Tibial nerve (tissue), 4 donors: Measurements from ENCODE around the gene SUGCT. TPM values are rescaled to one million over a fixed set of nuclear protein-coding genes. Genes with fewer than 3 reads are reported as not detected.

Source experiments
- DNase-seq, 2 donors: peaks; one replicate each; pipeline ENCODE4 v3.0.0-alpha.2; 2019; ENCODE audit warnings: low spot score in 2 of 2
- H3K27ac ChIP-seq, 4 donors: fragments of 200-600 bp; sonication (generic) in 3 of 4; one replicate each; pipeline ENCODE4 v1.5.1; 2017 to 2019; ENCODE audit warnings: mild to moderate bottlenecking in 1 of 4
- H3K27me3 ChIP-seq, 2 donors: fragments of 200-600 bp; sonication (generic) in 1 of 2; one replicate each; pipeline versions ENCODE4 v1.5.1 to v1.6.0; 2017 to 2019
- H3K36me3 ChIP-seq, 3 donors: fragments of 200-600 bp; sonication (generic); one replicate each; pipeline ENCODE4 v1.5.1; 2018 to 2019
- H3K4me1 ChIP-seq, 4 donors: fragments of 200-600 bp; sonication (generic) in 3 of 4; one replicate each; pipeline ENCODE4 v1.5.1; 2017 to 2019
- H3K4me3 ChIP-seq, 4 donors: fragments of 200-600 bp; sonication (generic) in 3 of 4; one replicate each; pipeline ENCODE4 v1.5.1; 2017 to 2019; ENCODE audit warnings: mild to moderate bottlenecking in 1 of 4, moderate library complexity in 1 of 4
- H3K9me3 ChIP-seq, 4 donors: fragments of 200-600 bp; sonication (generic) in 3 of 4; one replicate each; pipeline ENCODE4 v1.5.1; 2017 to 2019
- CTCF ChIP-seq, 5 experiments: fragments of 200-600 bp in 3 of 5; fragments of 450-650 bp in 2 of 5; sonication (generic) in 3 of 5; IDR thresholded peaks; one replicate each; pipeline ENCODE4 v1.5.1; 2016 to 2019; ENCODE audit warnings: antibody characterized with exemption in 5 of 5, mild to moderate bottlenecking in 3 of 5, moderate library complexity in 2 of 5
- EP300 ChIP-seq, 2 donors: sonication (generic); formaldehyde crosslinking; IDR thresholded peaks; one replicate each; pipeline ENCODE4 v1.6.1; 2017; ENCODE audit warnings: antibody characterized with exemption in 2 of 2, mild to moderate bottlenecking in 1 of 2
- POLR2A ChIP-seq, 2 donors: fragments of 450-650 bp; IDR thresholded peaks; one replicate each; pipeline ENCODE4 v1.6.1; 2017; ENCODE audit warnings: antibody characterized with exemption in 2 of 2, mild to moderate bottlenecking in 2 of 2, moderate library complexity in 2 of 2
- WGBS, 2 donors: methylation state at CpG; one replicate each; pipeline ENCODE4 v1.1.5; 2018; 5-methylcytosine and 5-hydroxymethylcytosine counted together
- total RNA-seq, 4 donors: library from RNA; depleted of rRNA; stranded (reverse); fragments of >200 nt; gene quantifications; one replicate each; pipeline ENCODE4 v1.1.0, GENCODE V29; 2016

Gene SUGCT
- total RNA-seq, 4 donors from 2014 or later, result 2.7 to 20.8 (median 6.2) TPM

- whole genome bisulfite sequencing, 2 donors, result 78 to 81% methylated on average over 3 of the region's 3 CpGs
- TF ChIP-seq CTCF (IDR thresholded peaks at IDR 0.05) (no peak), EP300 (IDR thresholded peaks at IDR 0.05) (no peak), POLR2A (IDR thresholded peaks at IDR 0.05) (no peak)
Observed at GRCh38 chr7:40569326-40569725, 434.5 kb downstream of the SUGCT start.

GRCh38 chr7:40570223-40570622 is 435.4 kb downstream of the SUGCT start:
- WGBS, 2 donors, result 24 to 31% methylated on average over 1 of the region's 1 CpG
- H3K27ac ChIP-seq, result no peak overlapping the region
- H3K27me3 ChIP-seq, result no peaks in the 10 kb centered on the region
- H3K4me1 ChIP-seq, result no peaks in the 10 kb centered on the region
- H3K4me3 ChIP-seq, result no peak overlapping the region
- TF ChIP-seq POLR2A (IDR thresholded peaks at IDR 0.05), result no peak
- no peak for TF ChIP-seq EP300 (IDR thresholded peaks at IDR 0.05)
- TF ChIP-seq CTCF (IDR thresholded peaks at IDR 0.05), result no peak
- no peak for DNase-seq
- no peaks in the 10 kb centered on the region for H3K9me3 ChIP-seq
- H3K36me3 ChIP-seq, result no peaks in the 10 kb centered on the region

More at GRCh38 chr7:40569326-40569725, 434.5 kb downstream of the SUGCT start:
- Histone ChIP-seq H3K27me3 (no peaks in the 10 kb centered on the region), H3K4me3 (no peak overlapping the region), H3K27ac (no peak overlapping the region), H3K4me1 (no peaks in the 10 kb centered on the region), H3K36me3 (no peaks in the 10 kb centered on the region), H3K9me3 (no peaks in the 10 kb centered on the region)
- DNase-seq, result no peak

- no peaks in the 10 kb centered on the region for H3K36me3 ChIP-seq
- no peaks in the 10 kb centered on the region for H3K4me1 ChIP-seq
- no peak overlapping the region for H3K4me3 ChIP-seq
- no peaks in the 10 kb centered on the region for H3K27me3 ChIP-seq
- H3K9me3 ChIP-seq, result peaks cover 0 to 3% (median 0%) of the 10 kb centered on the region in 4 donors
- no peak for DNase-seq
- no peak for TF ChIP-seq EP300 (IDR thresholded peaks at IDR 0.05)
- no peak for TF ChIP-seq POLR2A (IDR thresholded peaks at IDR 0.05)
- no peak for TF ChIP-seq CTCF (IDR thresholded peaks at IDR 0.05)
- H3K27ac ChIP-seq, result no peak overlapping the region
- 65 to 66% methylated on average over 5 of the region's 5 CpGs for WGBS, 2 donors
Observed at GRCh38 chr7:40571796-40572195, 437.0 kb downstream of the SUGCT start.

GRCh38 chr7:40572810-40573465 is 438.1 kb downstream of the SUGCT start:
- Histone ChIP-seq H3K36me3 (no peaks in the 10 kb centered on the region), H3K27ac (no peak overlapping the region), H3K4me1 (no peaks in the 10 kb centered on the region), H3K4me3 (no peak overlapping the region), H3K27me3 (no peaks in the 10 kb centered on the region), H3K9me3 (peaks cover 0 to 11% (median 0%) of the 10 kb centered on the region in 4 donors)
- no peak for TF ChIP-seq POLR2A (IDR thresholded peaks at IDR 0.05)
- TF ChIP-seq CTCF (IDR thresholded peaks at IDR 0.05), result no peak
- no peak for TF ChIP-seq EP300 (IDR thresholded peaks at IDR 0.05)
- WGBS, 2 donors, result 51 to 62% methylated on average over 8 of the region's 8 CpGs
- no peak for DNase-seq

- no peaks in the 10 kb centered on the region for H3K36me3 ChIP-seq
- H3K27me3 ChIP-seq, result no peaks in the 10 kb centered on the region
- H3K4me1 ChIP-seq, result no peaks in the 10 kb centered on the region
- WGBS, 2 donors, result 41 to 48% methylated on average over 5 of the region's 5 CpGs
- no peak for DNase-seq
- no peak overlapping the region for H3K27ac ChIP-seq
- H3K9me3 ChIP-seq, result peaks cover 0 to 11% (median 0%) of the 10 kb centered on the region in 4 donors
- TF ChIP-seq POLR2A (IDR thresholded peaks at IDR 0.05) (no peak), EP300 (IDR thresholded peaks at IDR 0.05) (no peak), CTCF (IDR thresholded peaks at IDR 0.05) (no peak)
- H3K4me3 ChIP-seq, result no peak overlapping the region
Observed at GRCh38 chr7:40579401-40579800, 444.6 kb downstream of the SUGCT start.
